B cell (primary cell): ENCODE measurements around the gene RERE. TPM values are rescaled to one million over a fixed set of nuclear protein-coding genes. Genes with fewer than 3 reads are reported as not detected.

Experiments
- ATAC-seq: fragments of 200-7000 bp; cut with Tn5 transposase; one replicate; pipeline ENCODE4 v1.10.0; 2021; ENCODE audit warnings: low read depth, mild to moderate bottlenecking, moderate number of reproducible peaks, moderate library complexity
- CTCF ChIA-PET: fragments of 350-600 bp; sonication (Branson Sonifier 250); formaldehyde crosslinking; loops from one replicate; lab custom pipeline; 2021; ENCODE audit warnings: antibody characterized with exemption, inconsistent platforms; lab: Charles Lee
- POLR2A ChIA-PET: fragments of 350-600 bp; sonication (Branson Sonifier 250); formaldehyde crosslinking; loops from one replicate; lab custom pipeline; 2021; ENCODE audit warnings: antibody characterized with exemption; lab: Charles Lee
- DNase-seq: peaks from one replicate; pipeline ENCODE4 v3.0.0; 2013
- H2AFZ ChIP-seq: 2 replicates; pipeline ENCODE4 v1.6.1; 2012; ENCODE audit warnings: mild to moderate bottlenecking, low read depth, low read length; ENCODE audit not compliant: insufficient read depth, poor library complexity, severe bottlenecking
- H3K27ac ChIP-seq, 2 donors: 1 replicate in 1 of 2; 2 replicates in 1 of 2; pipeline ENCODE4 v1.5.1; 2012 to 2013; ENCODE audit warnings: low read length in 2 of 2, mild to moderate bottlenecking in 2 of 2, moderate library complexity in 1 of 2
- H3K27me3 ChIP-seq, 4 experiments: fragments of 200-600 bp in 1 of 4; sonication (generic) in 1 of 4; replicated peaks in 1 of 4; 1 replicate in 2 of 4; 2 replicates in 2 of 4; pipeline versions ENCODE4 v1.6.1 to v1.7.0; 2013 to 2016; ENCODE audit warnings: low read length in 3 of 4, mild to moderate bottlenecking in 2 of 4, mixed read lengths in 1 of 4, moderate library complexity in 1 of 4; ENCODE audit not compliant: insufficient read depth in 4 of 4, control insufficient read depth in 3 of 4; ENCODE audit errors: control extremely low read depth in 1 of 4
- H3K36me3 ChIP-seq, 2 experiments: replicated peaks in 1 of 2; 1 replicate in 1 of 2; 2 replicates in 1 of 2; pipeline versions ENCODE4 v1.6.1 to v1.7.1; 2013; ENCODE audit warnings: low read length in 1 of 2; ENCODE audit not compliant: insufficient read depth in 2 of 2, control insufficient read depth in 1 of 2; ENCODE audit errors: control extremely low read depth in 1 of 2, extremely low read depth in 1 of 2
- H3K4me1 ChIP-seq, 2 donors: fragments of 200-600 bp in 1 of 2; sonication (generic) in 1 of 2; 1 replicate in 1 of 2; 2 replicates in 1 of 2; pipeline versions ENCODE4 v1.5.1 to v1.6.1; 2013 to 2017; ENCODE audit warnings: low read length in 2 of 2; ENCODE audit not compliant: control insufficient read depth in 2 of 2, insufficient read depth in 2 of 2
- H3K4me2 ChIP-seq: replicated peaks from 2 replicates; pipeline ENCODE3; 2012; ENCODE audit warnings: mild to moderate bottlenecking, low read depth, low read length; ENCODE audit not compliant: poor library complexity, severe bottlenecking
- H3K4me3 ChIP-seq, 5 experiments: fragments of 200-600 bp in 1 of 5; sonication (generic) in 1 of 5; 1 replicate in 3 of 5; 2 replicates in 2 of 5; pipeline versions ENCODE4 v1.5.1 to v1.7.0; 2011 to 2016; ENCODE audit warnings: low read length in 4 of 5, mild to moderate bottlenecking in 4 of 5, low read depth in 2 of 5, control low read depth in 1 of 5, moderate library complexity in 1 of 5; ENCODE audit not compliant: insufficient read depth in 1 of 5; ENCODE audit errors: control extremely low read depth in 1 of 5, extremely low read depth in 1 of 5
- H3K79me2 ChIP-seq: fragments of 200-600 bp; sonication (generic); one replicate; pipeline ENCODE4 v1.6.0; 2016; ENCODE audit warnings: low read length; ENCODE audit not compliant: control insufficient read depth, insufficient read depth
- H3K9ac ChIP-seq: fragments of 200-600 bp; sonication (generic); 2 replicates; pipeline ENCODE4 v1.6.1; 2017; ENCODE audit warnings: mild to moderate bottlenecking, low read length, moderate library complexity
- H3K9me3 ChIP-seq, 3 donors: one replicate each; pipeline versions ENCODE4 v1.6.1 to v1.7.1; 2013; ENCODE audit warnings: low read length in 2 of 3; ENCODE audit not compliant: control insufficient read depth in 2 of 3, insufficient read depth in 1 of 3; ENCODE audit errors: control extremely low read depth in 1 of 3
- H4K20me1 ChIP-seq: 2 replicates; pipeline ENCODE4 v1.6.0; 2012; ENCODE audit warnings: mild to moderate bottlenecking, low read length; ENCODE audit not compliant: insufficient read depth, control insufficient read depth, poor library complexity, severe bottlenecking
- H3K27ac Mint-ChIP-seq: one replicate; pipeline ENCODE4 v1.8.0; 2021; ENCODE audit warnings: mixed read lengths
- H3K27me3 Mint-ChIP-seq: one replicate; pipeline ENCODE4 v1.8.0; 2021; ENCODE audit warnings: mixed read lengths
- H3K4me1 Mint-ChIP-seq: one replicate; pipeline ENCODE4 v1.8.0; 2021; ENCODE audit warnings: mixed read lengths
- H3K4me3 Mint-ChIP-seq: one replicate; pipeline ENCODE4 v1.8.0; 2021; ENCODE audit warnings: mixed read lengths
- H3K9me3 Mint-ChIP-seq: one replicate; pipeline ENCODE4 v1.8.0; 2022; ENCODE audit warnings: mixed read lengths; ENCODE audit not compliant: insufficient read depth
- EZH2 ChIP-seq: IDR thresholded peaks from 2 replicates; pipeline ENCODE4 v1.6.1; 2012; ENCODE audit warnings: borderline replicate concordance, low read depth, mild to moderate bottlenecking, moderate library complexity, low read length; ENCODE audit not compliant: insufficient read depth, poor library complexity, severe bottlenecking
- WGBS: methylation state at CpG from one replicate; pipeline ENCODE4 v1.1.5; 2013; ENCODE audit warnings: missing lambda C conversion rate; ENCODE audit not compliant: insufficient coverage; 5-methylcytosine and 5-hydroxymethylcytosine counted together
- intact Hi-C: fragments of 100-400 bp; cut with micrococcal nuclease; formaldehyde crosslinking; loops from one replicate; pipeline ENCODE4 v1.10.0; 2022
- polyA plus RNA-seq: library from polyadenylated mRNA; depleted of rRNA; stranded (reverse); fragments of >200 nt; gene quantifications from 2 replicates; pipeline ENCODE4 v1.2.3, GENCODE V29; 2012
- total RNA-seq, 2 donors: library from RNA; stranded (reverse); fragments of 120-200 nt in 1 of 2; gene quantifications; 1 replicate in 1 of 2; 2 replicates in 1 of 2; pipeline versions ENCODE4 v1.2.3 to v1.2.4, GENCODE V29; 2013 to 2022
- TF ChIP-seq, protein P1 (sequence below): fragments of 200-600 bp; IDR thresholded peaks from one replicate; pipeline ENCODE4 v1.8.0; 2022; ENCODE audit warnings: antibody characterized with exemption, mild to moderate bottlenecking

The RERE gene
- total and polyA plus RNA-seq, 2 donors (not counting 1 experiment from before 2014, with no cell fraction given), result 27.3 to 132 TPM

DNA sequence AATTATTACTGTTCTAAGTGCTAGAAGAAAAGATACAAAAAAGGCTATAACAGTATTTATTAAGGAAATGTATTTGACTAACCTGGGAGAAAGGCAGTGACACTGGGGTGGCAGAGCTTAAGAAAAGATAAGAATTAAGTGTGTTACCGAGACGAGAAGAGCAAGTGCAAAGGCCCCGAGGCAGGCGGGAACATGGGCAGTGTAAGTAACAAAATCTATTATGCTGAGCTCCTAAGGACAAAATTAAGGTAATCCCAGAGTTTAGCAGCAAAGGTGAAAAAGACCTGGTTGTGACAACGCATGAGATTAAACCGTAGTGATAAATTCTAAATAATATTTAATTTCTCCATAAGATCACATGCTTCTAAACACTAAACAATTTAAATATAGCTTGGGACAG lies 167.6 kb downstream of the RERE start:
- DNase-seq, result no peak
- peaks cover 92% of the 10 kb centered on the region for H3K79me2 ChIP-seq
- H3K9ac ChIP-seq, result no peak overlapping the region
- no peak overlapping the region for H3K27ac ChIP-seq
- no peak overlapping the region for H3K4me2 ChIP-seq
- H3K9me3 ChIP-seq, result no peaks in the 10 kb centered on the region
- no peak for TF ChIP-seq EZH2
- TF ChIP-seq, protein P1, sequence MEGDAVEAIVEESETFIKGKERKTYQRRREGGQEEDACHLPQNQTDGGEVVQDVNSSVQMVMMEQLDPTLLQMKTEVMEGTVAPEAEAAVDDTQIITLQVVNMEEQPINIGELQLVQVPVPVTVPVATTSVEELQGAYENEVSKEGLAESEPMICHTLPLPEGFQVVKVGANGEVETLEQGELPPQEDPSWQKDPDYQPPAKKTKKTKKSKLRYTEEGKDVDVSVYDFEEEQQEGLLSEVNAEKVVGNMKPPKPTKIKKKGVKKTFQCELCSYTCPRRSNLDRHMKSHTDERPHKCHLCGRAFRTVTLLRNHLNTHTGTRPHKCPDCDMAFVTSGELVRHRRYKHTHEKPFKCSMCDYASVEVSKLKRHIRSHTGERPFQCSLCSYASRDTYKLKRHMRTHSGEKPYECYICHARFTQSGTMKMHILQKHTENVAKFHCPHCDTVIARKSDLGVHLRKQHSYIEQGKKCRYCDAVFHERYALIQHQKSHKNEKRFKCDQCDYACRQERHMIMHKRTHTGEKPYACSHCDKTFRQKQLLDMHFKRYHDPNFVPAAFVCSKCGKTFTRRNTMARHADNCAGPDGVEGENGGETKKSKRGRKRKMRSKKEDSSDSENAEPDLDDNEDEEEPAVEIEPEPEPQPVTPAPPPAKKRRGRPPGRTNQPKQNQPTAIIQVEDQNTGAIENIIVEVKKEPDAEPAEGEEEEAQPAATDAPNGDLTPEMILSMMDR, result no peak
- Mint-ChIP-seq H3K27me3 (no peaks in the 10 kb centered on the region), H3K27ac (no peak overlapping the region), H3K4me3 (no peak overlapping the region), H3K4me1 (peaks cover 71% of the 10 kb centered on the region), H3K9me3 (no peaks in the 10 kb centered on the region)
- ATAC-seq, result no peak
- no peak overlapping the region for H2AFZ ChIP-seq
- H4K20me1 ChIP-seq, result peaks cover 5% of the 10 kb centered on the region
- H3K4me1 ChIP-seq, result peaks cover 44 to 53% of the 10 kb centered on the region in 2 donors
- intact Hi-C loops, result no loop called here
- POLR2A ChIA-PET, result interaction anchor here (0.7 kb wide), 1 partner anchor 123 kb away, joined by 4 read pairs; no protein-coding TSS in a partner anchor
- CTCF ChIA-PET, result interaction anchor here (0.8 kb wide), 1 partner anchor 77 kb away, joined by 3 read pairs; no protein-coding TSS in a partner anchor
- H3K27me3 ChIP-seq, result no peaks in the 10 kb centered on the region
- peaks cover 0 to 5% of the 10 kb centered on the region in 2 experiments for H3K36me3 ChIP-seq
- 100% methylated on average over 4 of the region's 6 CpGs for WGBS
- no peak overlapping the region for H3K4me3 ChIP-seq

DNA sequence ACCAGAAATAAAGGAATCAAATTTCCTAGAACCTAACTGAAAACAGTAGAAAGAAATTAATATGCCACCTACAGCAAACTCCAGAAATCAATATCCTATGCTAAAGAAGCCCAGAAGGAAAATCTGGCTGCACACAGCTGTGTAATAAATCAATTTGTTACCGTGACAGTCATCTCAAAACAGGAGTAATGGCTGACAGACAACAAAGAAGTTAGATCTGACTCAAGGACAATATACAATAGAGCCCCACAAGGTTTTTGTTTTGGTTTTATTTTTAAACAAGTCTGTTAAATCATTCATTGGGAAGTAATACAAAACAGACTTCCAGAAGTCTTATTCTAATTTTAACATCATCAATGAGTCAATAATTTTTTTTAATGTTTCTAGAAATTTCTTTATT lies 168.4 kb downstream of the RERE start:
- no peak overlapping the region for H3K4me3 Mint-ChIP-seq
- H3K4me3 ChIP-seq, result no peak overlapping the region
- no peaks in the 10 kb centered on the region for H3K9me3 Mint-ChIP-seq
- H3K27ac ChIP-seq, result no peak overlapping the region
- no peak overlapping the region for H3K9ac ChIP-seq
- intact Hi-C loops, result no loop called here
- peaks cover 0 to 6% of the 10 kb centered on the region in 2 experiments for H3K36me3 ChIP-seq
- no peaks in the 10 kb centered on the region for H3K27me3 ChIP-seq
- no peaks in the 10 kb centered on the region for H3K9me3 ChIP-seq
- peaks cover 94% of the 10 kb centered on the region for H3K79me2 ChIP-seq
- no peak for TF ChIP-seq EZH2
- TF ChIP-seq, protein P1, result no peak
- no peaks in the 10 kb centered on the region for H3K27me3 Mint-ChIP-seq
- H4K20me1 ChIP-seq, result peaks cover 5% of the 10 kb centered on the region
- no peak overlapping the region for H2AFZ ChIP-seq
- ATAC-seq (no peak), DNase-seq (no peak)
- CTCF ChIA-PET, result no interaction called here
- peaks cover 72% of the 10 kb centered on the region for H3K4me1 Mint-ChIP-seq
- H3K4me2 ChIP-seq, result no peak overlapping the region
- POLR2A ChIA-PET, result no interaction called here
- no peak overlapping the region for H3K27ac Mint-ChIP-seq
- H3K4me1 ChIP-seq, result peaks cover 49 to 58% of the 10 kb centered on the region in 2 donors
- no CpG with 5 or more reads among the region's 1 CpG for WGBS
